ENCODE data around the gene OR1K1.
"Not testable (repeated sequence)": the region's sequence is repeated elsewhere in the genome, so short reads cannot be mapped to it uniquely, and the experiment has no call there.

Gene OR1K1

GRCh38 chr9:122797316-122798063, 2.4 kb upstream of the OR1K1 start:
- TF ChIP-seq YY1 (IDR thresholded peaks at IDR 0.05; ENCODE audit: insufficient read depth, insufficient read length) (no peak), SUZ12 (IDR thresholded peaks at IDR 0.05; ENCODE audit: extremely low read depth, insufficient read depth, insufficient read length) (no peak), ZNF274 (IDR thresholded peaks at IDR 0.05; ENCODE audit: low read depth, low read length) (no peak)
- DNase-seq (ENCODE audit: low read depth, low spot score): no peak

GRCh38 chr9:122806661-122807060, 6.7 kb downstream of the OR1K1 start:
- no peak for TF ChIP-seq ZNF274 (IDR thresholded peaks at IDR 0.05; ENCODE audit: low read depth, low read length)
- no peak for TF ChIP-seq SUZ12 (IDR thresholded peaks at IDR 0.05; ENCODE audit: extremely low read depth, insufficient read depth, insufficient read length)
- no peak for TF ChIP-seq YY1 (IDR thresholded peaks at IDR 0.05; ENCODE audit: insufficient read depth, insufficient read length)
- Histone ChIP-seq H3K4me1 (ENCODE audit: insufficient read depth, insufficient read length) (no peaks in the 10 kb centered on the region), H3K36me3 (ENCODE audit: insufficient read depth, insufficient read length, low read length) (no peaks in the 10 kb centered on the region), H3K9me3 (ENCODE audit: insufficient read depth, low read length) (peaks cover 7% of the 10 kb centered on the region; the same call in 1 of the 2 replicates), H3K27me3 (ENCODE audit: insufficient read depth, insufficient read length) (no peaks in the 10 kb centered on the region), H3K4me3 (ENCODE audit: insufficient read length, low read depth) (no peak overlapping the region), H3K9ac (ENCODE audit: insufficient read length, low read depth) (no peak overlapping the region)
- no peak for DNase-seq (ENCODE audit: low read depth, low spot score)

More at GRCh38 chr9:122797316-122798063, 2.4 kb upstream of the OR1K1 start:
- H3K36me3 ChIP-seq (ENCODE audit: insufficient read depth, insufficient read length, low read length): no peaks in the 10 kb centered on the region
- no peaks in the 10 kb centered on the region for H3K9me3 ChIP-seq (ENCODE audit: insufficient read depth, low read length)
- H3K9ac ChIP-seq (ENCODE audit: insufficient read length, low read depth): no peak overlapping the region
- no peaks in the 10 kb centered on the region for H3K27me3 ChIP-seq (ENCODE audit: insufficient read depth, insufficient read length)
- H3K4me1 ChIP-seq (ENCODE audit: insufficient read depth, insufficient read length): no peaks in the 10 kb centered on the region
- H3K4me3 ChIP-seq (ENCODE audit: insufficient read length, low read depth): no peak overlapping the region

GRCh38 chr9:122807271-122807900, 7.5 kb downstream of the OR1K1 start:
- no peak overlapping the region for H3K4me3 ChIP-seq (ENCODE audit: insufficient read length, low read depth)
- H3K9ac ChIP-seq (ENCODE audit: insufficient read length, low read depth): no peak overlapping the region
- peaks cover 7% of the 10 kb centered on the region; the same call in 1 of the 2 replicates for H3K9me3 ChIP-seq (ENCODE audit: insufficient read depth, low read length)
- no peaks in the 10 kb centered on the region for H3K4me1 ChIP-seq (ENCODE audit: insufficient read depth, insufficient read length)
- TF ChIP-seq YY1 (IDR thresholded peaks at IDR 0.05; ENCODE audit: insufficient read depth, insufficient read length) (no peak), ZNF274 (IDR thresholded peaks at IDR 0.05; ENCODE audit: low read depth, low read length) (no peak), SUZ12 (IDR thresholded peaks at IDR 0.05; ENCODE audit: extremely low read depth, insufficient read depth, insufficient read length) (no peak)
- no peaks in the 10 kb centered on the region for H3K36me3 ChIP-seq (ENCODE audit: insufficient read depth, insufficient read length, low read length)
- no peaks in the 10 kb centered on the region for H3K27me3 ChIP-seq (ENCODE audit: insufficient read depth, insufficient read length)
- DNase-seq (ENCODE audit: low read depth, low spot score): no peak

- Histone ChIP-seq H3K4me3 (ENCODE audit: insufficient read length, low read depth) (no peak overlapping the region), H3K9me3 (ENCODE audit: insufficient read depth, low read length) (peaks cover 7% of the 10 kb centered on the region; the same call in 1 of the 2 replicates), H3K4me1 (ENCODE audit: insufficient read depth, insufficient read length) (no peaks in the 10 kb centered on the region), H3K9ac (ENCODE audit: insufficient read length, low read depth) (no peak overlapping the region), H3K36me3 (ENCODE audit: insufficient read depth, insufficient read length, low read length) (no peaks in the 10 kb centered on the region), H3K27me3 (ENCODE audit: insufficient read depth, insufficient read length) (no peaks in the 10 kb centered on the region)
- DNase-seq (ENCODE audit: low read depth, low spot score): no peak
- TF ChIP-seq SUZ12 (IDR thresholded peaks at IDR 0.05; ENCODE audit: extremely low read depth, insufficient read depth, insufficient read length) (no peak), ZNF274 (IDR thresholded peaks at IDR 0.05; ENCODE audit: low read depth, low read length) (no peak), YY1 (IDR thresholded peaks at IDR 0.05; ENCODE audit: insufficient read depth, insufficient read length) (no peak)
Measured at GRCh38 chr9:122808141-122808540, 8.2 kb downstream of the OR1K1 start.

- H3K4me1 ChIP-seq (ENCODE audit: insufficient read depth, insufficient read length); H3K27me3 ChIP-seq (ENCODE audit: insufficient read depth, insufficient read length); DNase-seq (ENCODE audit: low read depth, low spot score); H3K9me3 ChIP-seq (ENCODE audit: insufficient read depth, low read length); H3K4me3 ChIP-seq (ENCODE audit: insufficient read length, low read depth); H3K9ac ChIP-seq (ENCODE audit: insufficient read length, low read depth); H3K36me3 ChIP-seq (ENCODE audit: insufficient read depth, insufficient read length, low read length): not testable (repeated sequence)
Measured at GRCh38 chr9:122809261-122809660, 9.3 kb downstream of the OR1K1 start.

- no peak overlapping the region for H3K9ac ChIP-seq (ENCODE audit: insufficient read length, low read depth)
- peaks cover 7% of the 10 kb centered on the region; the same call in 1 of the 2 replicates for H3K9me3 ChIP-seq (ENCODE audit: insufficient read depth, low read length)
- no peak overlapping the region for H3K4me3 ChIP-seq (ENCODE audit: insufficient read length, low read depth)
- no peak for TF ChIP-seq SUZ12 (IDR thresholded peaks at IDR 0.05; ENCODE audit: extremely low read depth, insufficient read depth, insufficient read length)
- TF ChIP-seq ZNF274 (IDR thresholded peaks at IDR 0.05; ENCODE audit: low read depth, low read length): no peak
- no peak for TF ChIP-seq YY1 (IDR thresholded peaks at IDR 0.05; ENCODE audit: insufficient read depth, insufficient read length)
- no peaks in the 10 kb centered on the region for H3K36me3 ChIP-seq (ENCODE audit: insufficient read depth, insufficient read length, low read length)
- no peaks in the 10 kb centered on the region for H3K4me1 ChIP-seq (ENCODE audit: insufficient read depth, insufficient read length)
- H3K27me3 ChIP-seq (ENCODE audit: insufficient read depth, insufficient read length): no peaks in the 10 kb centered on the region
- peak; percentile 83 for DNase-seq (ENCODE audit: low read depth, low spot score)
Measured at GRCh38 chr9:122810306-122810946, 10.5 kb downstream of the OR1K1 start.

GRCh38 chr9:122812736-122813135, 12.8 kb downstream of the OR1K1 start:
- H3K36me3 ChIP-seq (ENCODE audit: insufficient read depth, insufficient read length, low read length): peaks cover 18% of the 10 kb centered on the region
- H3K9me3 ChIP-seq (ENCODE audit: insufficient read depth, low read length): no peaks in the 10 kb centered on the region
- H3K4me3 ChIP-seq (ENCODE audit: insufficient read length, low read depth): no peak overlapping the region
- TF ChIP-seq SUZ12 (IDR thresholded peaks at IDR 0.05; ENCODE audit: extremely low read depth, insufficient read depth, insufficient read length): no peak
- TF ChIP-seq ZNF274 (IDR thresholded peaks at IDR 0.05; ENCODE audit: low read depth, low read length): no peak
- TF ChIP-seq YY1 (IDR thresholded peaks at IDR 0.05; ENCODE audit: insufficient read depth, insufficient read length): no peak
- no peak overlapping the region for H3K9ac ChIP-seq (ENCODE audit: insufficient read length, low read depth)
- no peak for DNase-seq (ENCODE audit: low read depth, low spot score)
- no peaks in the 10 kb centered on the region for H3K4me1 ChIP-seq (ENCODE audit: insufficient read depth, insufficient read length)
- H3K27me3 ChIP-seq (ENCODE audit: insufficient read depth, insufficient read length): no peaks in the 10 kb centered on the region

Data from NT2/D1 (cell line).